ENCODE data around the gene SENP5. TPM values are rescaled to one million over a fixed set of nuclear protein-coding genes. Genes with fewer than 3 reads are reported as not detected.

SENP5 gene
- total RNA-seq, 1 experiment from 2014 or later: 30.4 TPM

DNA sequence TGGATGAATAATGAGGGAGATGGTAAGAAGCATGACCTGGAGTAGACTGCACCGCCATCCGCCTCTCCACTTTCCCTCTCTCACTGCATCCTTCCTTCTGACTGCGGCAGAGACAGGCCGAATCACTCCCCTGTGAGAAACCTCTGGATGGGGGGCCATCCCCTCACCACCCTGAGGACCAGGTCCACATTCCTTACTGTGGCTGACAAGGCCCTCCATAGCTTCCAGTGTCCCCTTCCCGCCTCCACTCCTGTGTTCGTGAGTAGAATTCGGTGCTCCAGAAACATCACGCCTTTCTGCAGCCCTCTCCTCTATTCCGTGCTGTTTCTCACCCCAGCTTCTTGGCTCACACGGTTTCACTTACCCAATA, 98.1 kb downstream of the SENP5 start:
- Histone ChIP-seq H3K27me3 (ENCODE audit: insufficient read depth, low read length) (peaks cover 33% of the 10 kb centered on the region), H2AK5ac (ENCODE audit: insufficient read length, low read length) (no peak overlapping the region)
- H3K27me3 Mint-ChIP-seq (ENCODE audit: low read depth): peaks cover 74% of the 10 kb centered on the region

More for the DNA sequence above, 98.1 kb downstream of the SENP5 start:
- H2BK5ac ChIP-seq (ENCODE audit: insufficient read length, low read length): no peak overlapping the region
- no peak overlapping the region for H4K5ac ChIP-seq (ENCODE audit: insufficient read length, low read depth, low read length)
- Mint-ChIP-seq H3K36me3 (ENCODE audit: insufficient read depth in 1 of 3, low read depth in 3 of 3) (peaks cover 0 to 4% (median under 1%) of the 10 kb centered on the region in 3 experiments; a peak in 2 of 7 replicates), H3K27ac (no peak overlapping the region), H3K9me3 (peaks cover under 1 to 5% of the 10 kb centered on the region in 2 experiments; a peak in 4 of 5 replicates), H3K4me1 (peaks cover 3 to 13% of the 10 kb centered on the region in 2 experiments; a peak in 3 of 4 replicates), H3K4me3 (no peak overlapping the region)
- H2BK120ac ChIP-seq (ENCODE audit: low read depth, low read length, poor library complexity, severe bottlenecking): no peak overlapping the region
- TF ChIP-seq, protein P1, sequence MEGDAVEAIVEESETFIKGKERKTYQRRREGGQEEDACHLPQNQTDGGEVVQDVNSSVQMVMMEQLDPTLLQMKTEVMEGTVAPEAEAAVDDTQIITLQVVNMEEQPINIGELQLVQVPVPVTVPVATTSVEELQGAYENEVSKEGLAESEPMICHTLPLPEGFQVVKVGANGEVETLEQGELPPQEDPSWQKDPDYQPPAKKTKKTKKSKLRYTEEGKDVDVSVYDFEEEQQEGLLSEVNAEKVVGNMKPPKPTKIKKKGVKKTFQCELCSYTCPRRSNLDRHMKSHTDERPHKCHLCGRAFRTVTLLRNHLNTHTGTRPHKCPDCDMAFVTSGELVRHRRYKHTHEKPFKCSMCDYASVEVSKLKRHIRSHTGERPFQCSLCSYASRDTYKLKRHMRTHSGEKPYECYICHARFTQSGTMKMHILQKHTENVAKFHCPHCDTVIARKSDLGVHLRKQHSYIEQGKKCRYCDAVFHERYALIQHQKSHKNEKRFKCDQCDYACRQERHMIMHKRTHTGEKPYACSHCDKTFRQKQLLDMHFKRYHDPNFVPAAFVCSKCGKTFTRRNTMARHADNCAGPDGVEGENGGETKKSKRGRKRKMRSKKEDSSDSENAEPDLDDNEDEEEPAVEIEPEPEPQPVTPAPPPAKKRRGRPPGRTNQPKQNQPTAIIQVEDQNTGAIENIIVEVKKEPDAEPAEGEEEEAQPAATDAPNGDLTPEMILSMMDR (conservative IDR thresholded peaks at IDR 0.05): no peak
- H3K18ac ChIP-seq (ENCODE audit: insufficient read length, low read depth, low read length): no peak overlapping the region
- H3K27ac ChIP-seq (ENCODE audit: insufficient read length, low read depth, low read length): no peak overlapping the region
- H2BK15ac ChIP-seq (ENCODE audit: low read depth, low read length): no peak overlapping the region
- no peaks in the 10 kb centered on the region for H3K79me1 ChIP-seq (ENCODE audit: insufficient read depth, low read depth, low read length, poor library complexity, severe bottlenecking)
- no peak overlapping the region for H3K4me2 ChIP-seq (ENCODE audit: insufficient read depth, insufficient read length, low read length)
- H4K8ac ChIP-seq (replicated peaks; ENCODE audit: insufficient read length, low read depth, low read length): no peak overlapping the region
- no peaks in the 10 kb centered on the region for H3K79me2 ChIP-seq (ENCODE audit: insufficient read depth, low read length)
- no peaks in the 10 kb centered on the region for H4K20me1 ChIP-seq (ENCODE audit: control insufficient read depth, insufficient read depth, insufficient read length)
- no peak overlapping the region for H2BK12ac ChIP-seq (ENCODE audit: insufficient read length, low read depth, low read length)
- H3K56ac ChIP-seq (ENCODE audit: insufficient read length, low read depth, low read length): no peak overlapping the region
- H3K4ac ChIP-seq (ENCODE audit: low read depth, low read length): no peak overlapping the region
- H3K9me3 ChIP-seq (ENCODE audit: control insufficient read depth, low read depth, low read length): no peaks in the 10 kb centered on the region
- no peak overlapping the region for H2AFZ ChIP-seq (ENCODE audit: low read length)
- no peak overlapping the region for H3K14ac ChIP-seq (ENCODE audit: insufficient read depth, low read length)
- H3K9ac ChIP-seq (ENCODE audit: extremely low read depth, insufficient read length, low read length): no peak overlapping the region
- no peak overlapping the region for H3K23ac ChIP-seq (ENCODE audit: insufficient read length, low read depth, low read length)
- H3K4me1 ChIP-seq (ENCODE audit: insufficient read depth, low read length): no peaks in the 10 kb centered on the region
- no peak for DNase-seq
- no peaks in the 10 kb centered on the region for H3K23me2 ChIP-seq (ENCODE audit: insufficient read length, low read depth, low read length, poor library complexity, severe bottlenecking)
- no peak overlapping the region for H3T11ph ChIP-seq (ENCODE audit: low read length)
- no peak overlapping the region for H2BK20ac ChIP-seq (ENCODE audit: low read depth, low read length, poor library complexity, severe bottlenecking)
- no CpG with 5 or more reads among the region's 10 CpGs for WGBS (ENCODE audit: extremely low coverage, insufficient read length, low lambda C conversion rate)
- no peak overlapping the region for H4K91ac ChIP-seq (ENCODE audit: insufficient read length, low read depth, low read length)

All from H9 (cell line).